Measurements from ENCODE around the gene WRNIP1. TPM values are rescaled to one million over a fixed set of nuclear protein-coding genes. Genes with fewer than 3 reads are reported as not detected.

Gene WRNIP1
- total and polyA plus RNA-seq, 9 of the 15 experiments (the other 6 are each of a cell fraction or from before 2014, with no cell fraction given) = 13.2 to 63.6 (median 48.6) TPM

GRCh38 chr6:2770171-2770570 lies 5.0 kb downstream of the WRNIP1 start (continued):
- TF ChIP-seq ZNF318 (IDR thresholded peaks at IDR 0.05; ENCODE audit: borderline replicate concordance in 1 of 2, low read depth in 1 of 2) (no peak), ELF2 (CRISPR knock-in tag; IDR thresholded peaks at IDR 0.05) (no peak), ZNF212 (CRISPR knock-in tag; IDR thresholded peaks at IDR 0.05) (no peak), CBX3 (IDR thresholded peaks at IDR 0.05; ENCODE audit: borderline replicate concordance in 1 of 2, low read length in 2 of 2) (0 out of 3 replicates have a peak, but pooled peaks of 1 of the 2 experiments have one; percentile 25), HBP1 (CRISPR knock-in tag; IDR thresholded peaks at IDR 0.05) (no peak), ZNF740 (CRISPR knock-in tag; IDR thresholded peaks at IDR 0.05) (no peak), ZNF740 (tag; IDR thresholded peaks at IDR 0.05) (no peak), SIN3B (IDR thresholded peaks at IDR 0.05; ENCODE audit: low read depth) (no peak), TCF3 (CRISPR knock-in tag; IDR thresholded peaks at IDR 0.05) (no peak), ZNF518B (CRISPR knock-in tag; IDR thresholded peaks at IDR 0.05) (no peak), HSF4 (CRISPR knock-in tag; IDR thresholded peaks at IDR 0.05; ENCODE audit: borderline replicate concordance) (no peak), JUN (IDR thresholded peaks at IDR 0.05; ENCODE audit: borderline replicate concordance, low read depth, low read length) (no peak), JUN (CRISPR knock-in tag; IDR thresholded peaks at IDR 0.05; ENCODE audit: borderline replicate concordance) (no peak), RFX5 (IDR thresholded peaks at IDR 0.05; ENCODE audit: low read depth, low read length) (no peak)
